ENCODE data around the gene EPS8.
"Not testable (repeated sequence)": the region's sequence is repeated elsewhere in the genome, so short reads cannot be mapped to it uniquely, and the experiment has no call there.

EPS8 gene

DNA sequence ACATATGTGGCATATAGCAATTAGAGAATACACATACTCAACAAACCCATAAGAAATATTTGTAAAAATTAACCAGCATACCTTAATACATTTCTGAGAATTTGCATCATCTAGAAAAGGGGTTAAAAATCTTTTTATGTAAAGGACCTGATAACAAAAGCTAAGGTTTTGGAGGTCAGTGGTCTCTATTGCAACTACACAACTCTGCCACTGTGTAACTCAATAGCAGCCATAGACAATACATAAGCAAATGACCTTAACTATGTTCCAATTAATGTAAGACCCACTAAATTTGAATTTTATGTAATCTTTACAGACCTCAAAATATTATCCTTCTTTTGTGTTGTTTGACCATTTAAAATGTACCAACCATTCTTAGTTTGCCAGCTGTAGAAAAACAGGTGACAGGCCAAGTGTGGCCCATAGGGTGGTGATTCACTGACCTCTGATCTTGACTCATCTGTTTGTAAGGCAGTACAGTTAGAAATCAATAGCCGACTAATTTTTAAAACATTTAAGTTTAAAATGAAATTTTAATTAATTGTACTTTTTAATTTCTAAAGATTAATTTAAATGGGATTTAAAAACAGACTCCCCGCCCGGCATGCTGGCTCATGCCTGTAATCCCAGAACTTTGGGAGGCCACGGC, 7.4 kb upstream of the EPS8 start:
- no peak for DNase-seq

DNA sequence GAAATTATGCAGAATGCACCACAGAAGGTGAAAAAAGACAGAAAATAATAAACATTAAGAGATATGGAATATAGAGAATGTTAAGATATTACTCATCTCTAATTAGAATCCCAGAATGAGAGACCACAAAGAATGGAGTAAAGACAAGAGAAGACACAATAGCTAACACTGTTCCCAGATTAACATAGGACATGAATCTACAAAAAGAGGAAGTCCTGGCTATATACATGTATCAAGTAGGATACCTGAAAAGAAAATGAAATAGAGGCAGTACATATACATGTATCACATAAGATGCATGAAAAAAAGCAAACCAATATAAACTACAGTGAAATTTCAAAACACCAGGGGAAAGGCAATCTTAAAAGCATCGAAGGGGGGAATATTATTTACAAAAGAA, 5.6 kb upstream of the EPS8 start:
- DNase-seq, result no peak

DNA sequence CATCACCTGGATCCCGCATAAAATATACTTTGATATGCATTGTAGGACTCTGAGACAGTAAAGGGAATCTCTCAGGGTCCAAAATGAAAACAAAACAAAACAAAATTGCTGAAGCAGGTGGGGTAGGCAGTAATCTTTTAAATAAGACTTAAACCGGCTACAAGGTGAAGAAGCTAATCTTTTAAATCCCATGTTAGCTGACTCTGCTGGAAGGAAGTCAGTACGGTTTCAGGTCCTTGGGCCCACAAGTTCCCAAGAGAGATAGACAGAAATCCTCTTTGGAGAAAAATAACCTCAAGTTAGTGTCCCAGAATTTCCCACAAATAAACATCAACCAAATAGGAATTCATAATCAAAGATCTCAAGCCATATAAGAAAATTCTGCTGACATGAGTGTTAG, 5.0 kb upstream of the EPS8 start:
- DNase-seq, result no peak

DNA sequence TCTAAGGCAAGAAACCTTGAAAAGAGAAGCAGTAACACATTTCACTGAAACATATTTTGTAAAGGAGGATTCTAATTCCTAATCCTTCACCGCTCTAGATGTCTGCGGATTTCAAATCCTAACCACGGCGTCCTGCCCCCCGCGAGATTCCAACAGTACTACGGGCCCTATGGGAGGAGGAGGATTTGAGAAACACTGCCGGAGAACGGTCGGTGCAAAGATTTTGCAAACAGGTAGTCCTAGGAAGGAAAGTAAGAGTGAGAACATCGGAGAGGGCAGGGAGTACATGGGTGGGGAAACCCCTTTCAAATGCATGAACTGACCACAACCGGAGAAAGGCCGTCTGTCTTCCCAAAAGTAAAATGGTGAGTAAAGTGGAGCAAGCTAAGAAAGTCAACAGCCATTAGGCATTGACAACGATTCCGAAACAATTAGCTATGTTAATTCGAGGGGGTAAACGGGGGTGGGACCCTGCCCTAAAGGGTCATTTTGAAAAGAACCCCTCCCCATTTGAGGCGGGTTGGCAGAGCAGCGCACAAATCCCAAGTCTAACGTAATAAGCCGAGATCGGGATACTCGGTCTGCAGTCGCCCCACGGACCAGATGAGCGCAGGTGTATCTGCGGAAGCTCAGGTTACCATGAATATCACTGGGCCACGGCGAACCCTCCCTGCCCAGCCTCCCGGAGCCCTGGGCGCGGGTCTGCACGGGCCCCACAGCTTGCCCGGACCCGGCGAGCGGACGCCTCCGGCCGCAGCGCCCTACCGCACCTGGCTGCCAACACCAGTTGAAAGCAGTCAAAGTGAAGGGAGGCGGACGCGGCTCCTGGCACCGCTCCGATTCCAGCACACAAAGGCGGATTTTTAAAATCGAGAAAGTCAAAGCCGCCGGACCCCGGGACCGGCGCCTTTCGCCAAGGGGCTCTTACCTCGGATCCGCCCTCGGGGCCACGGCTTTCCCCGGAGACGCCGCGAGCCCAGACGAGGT, 662 bp downstream of the EPS8 start:
- no peak for DNase-seq

DNA sequence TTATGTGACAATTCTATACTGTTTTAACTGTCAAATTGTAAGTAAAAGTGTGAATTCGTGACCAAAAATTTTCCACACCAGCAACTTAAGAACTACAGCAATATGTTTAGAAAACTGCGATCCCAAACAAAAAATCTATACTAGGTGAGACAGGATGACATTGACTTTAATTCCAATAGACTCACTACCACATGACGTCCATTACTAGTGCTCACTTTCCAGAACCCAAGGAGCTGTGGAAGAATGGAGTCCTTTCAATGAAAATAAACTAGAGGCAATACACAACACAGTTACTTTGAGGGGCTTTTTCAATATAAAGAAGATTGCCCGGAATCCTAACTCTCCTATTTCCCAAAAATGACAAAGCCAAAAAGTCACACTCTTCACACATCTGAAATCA, 1.4 kb downstream of the EPS8 start:
- no peak for DNase-seq

DNA sequence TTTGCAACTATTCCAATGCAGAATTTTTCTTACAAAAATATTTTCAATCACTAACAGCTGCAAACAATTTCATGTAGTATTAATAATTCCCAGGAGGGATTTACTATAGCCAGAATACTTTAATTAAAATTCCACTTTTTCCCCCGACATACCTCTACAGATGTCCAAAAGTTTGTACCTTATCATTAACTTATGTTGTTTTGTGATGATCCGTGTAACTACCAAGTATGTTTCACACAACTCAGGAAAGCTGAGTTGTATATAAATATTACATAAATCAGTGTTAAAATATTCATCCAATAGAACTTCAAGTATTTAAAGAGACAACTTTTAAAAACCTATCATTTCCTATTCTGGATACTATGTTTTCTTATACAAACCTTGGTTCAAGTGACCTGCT, 2.4 kb downstream of the EPS8 start:
- DNase-seq, result no peak

DNA sequence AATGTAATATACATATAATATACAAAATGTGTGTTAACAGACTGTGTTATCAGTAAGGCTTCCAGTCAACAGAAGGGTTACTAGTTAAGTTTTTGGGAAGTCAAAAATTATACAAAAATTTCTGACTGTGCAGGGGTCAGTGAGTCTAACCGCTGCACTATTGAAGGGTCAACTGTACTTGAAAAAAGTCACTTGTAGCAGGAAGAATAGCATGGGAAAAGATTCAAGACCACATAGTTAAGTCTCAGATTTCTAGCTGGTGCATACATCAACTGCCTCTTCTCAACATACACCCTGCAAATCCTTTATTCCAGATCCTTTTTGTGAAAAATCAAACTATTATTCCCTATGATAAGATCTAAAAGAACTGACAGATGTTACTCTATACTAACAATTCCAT, 5.9 kb downstream of the EPS8 start:
- no peak for DNase-seq

DNA sequence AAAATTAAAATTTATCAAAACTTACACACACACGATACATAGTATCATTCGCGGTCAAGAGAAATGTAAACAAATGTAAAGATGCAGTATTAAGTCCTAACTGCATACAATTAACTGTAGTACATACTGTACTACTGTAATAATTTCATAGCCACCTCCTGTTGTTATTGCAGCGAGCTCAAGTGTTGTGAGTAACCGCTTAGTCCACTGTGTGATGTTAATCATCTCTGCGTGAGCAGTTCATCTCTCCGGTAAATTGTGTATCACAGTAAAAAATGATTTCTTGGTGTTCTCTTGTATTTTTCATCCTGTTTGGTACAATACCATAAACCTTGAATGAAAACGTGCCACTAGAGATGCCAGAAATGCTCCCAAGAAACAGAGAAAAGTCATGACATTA, 6.5 kb downstream of the EPS8 start:
- DNase-seq, result no peak

DNA sequence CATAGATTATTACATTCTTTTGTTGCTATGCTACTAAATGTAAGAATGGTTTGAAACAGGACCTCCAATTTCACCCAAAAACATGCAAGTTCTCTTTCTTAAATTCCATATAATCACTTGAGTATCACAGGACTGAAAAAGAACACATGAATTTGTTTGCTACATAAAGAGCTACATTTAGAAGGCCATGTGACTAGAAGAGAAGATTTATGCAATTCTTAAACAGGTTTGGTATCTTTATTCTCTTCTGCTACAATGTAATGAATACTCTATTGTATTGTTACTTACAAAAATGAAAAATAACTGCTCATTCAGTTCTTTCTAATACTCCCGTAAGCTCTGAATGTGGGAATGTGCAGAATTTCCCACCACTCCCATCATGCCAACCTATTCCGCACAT, 9.3 kb downstream of the EPS8 start:
- DNase-seq, result no peak

DNA sequence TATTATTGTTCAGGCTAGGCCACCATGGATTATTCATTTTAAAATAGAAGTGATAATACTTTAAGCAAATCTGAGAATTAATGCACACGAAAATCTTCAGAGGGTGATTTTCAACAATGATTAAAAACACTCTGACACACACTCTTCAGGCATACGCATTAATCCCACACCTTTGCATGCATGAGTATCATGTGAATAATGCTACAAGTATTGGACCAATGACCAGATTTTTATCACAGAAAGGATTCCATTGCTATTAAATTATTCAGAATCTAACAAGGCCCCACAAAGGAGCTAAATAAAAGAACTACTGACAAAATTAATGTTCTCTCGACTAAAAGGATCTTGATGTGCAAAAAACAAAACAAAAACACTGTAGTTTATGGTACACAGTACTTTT, 11.1 kb downstream of the EPS8 start:
- DNase-seq, result no peak

DNA sequence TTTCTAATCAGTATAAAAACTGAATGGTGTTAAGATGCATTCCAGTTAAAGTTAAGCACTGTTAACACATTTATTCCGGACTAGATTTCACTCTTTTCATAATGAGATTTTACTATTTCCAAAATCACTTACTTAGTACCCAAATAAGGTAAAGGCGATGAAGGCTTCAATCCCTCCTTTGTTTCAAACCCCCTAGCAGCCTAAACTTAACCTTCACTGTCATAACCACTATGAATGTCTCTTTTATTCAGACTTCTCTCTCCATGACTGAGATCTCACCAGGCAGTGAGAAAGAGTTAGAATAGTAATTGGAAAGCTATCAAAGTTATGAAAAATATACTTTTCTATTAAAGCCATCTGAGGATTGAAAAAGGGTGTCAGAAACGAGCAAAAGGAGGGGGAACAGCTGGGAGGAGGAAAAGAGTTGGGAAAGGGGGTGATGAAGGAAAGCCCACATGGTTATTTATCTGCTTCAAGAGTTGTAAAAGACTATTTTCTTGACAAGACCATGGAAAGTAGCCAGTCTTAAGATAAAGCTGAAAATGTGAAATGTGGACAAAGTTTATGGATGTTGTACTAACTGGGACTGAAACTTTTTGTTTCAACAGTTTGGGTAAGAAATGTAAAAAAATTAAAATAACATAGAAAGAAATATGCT, 11.7 kb downstream of the EPS8 start:
- DNase-seq, result no peak

DNA sequence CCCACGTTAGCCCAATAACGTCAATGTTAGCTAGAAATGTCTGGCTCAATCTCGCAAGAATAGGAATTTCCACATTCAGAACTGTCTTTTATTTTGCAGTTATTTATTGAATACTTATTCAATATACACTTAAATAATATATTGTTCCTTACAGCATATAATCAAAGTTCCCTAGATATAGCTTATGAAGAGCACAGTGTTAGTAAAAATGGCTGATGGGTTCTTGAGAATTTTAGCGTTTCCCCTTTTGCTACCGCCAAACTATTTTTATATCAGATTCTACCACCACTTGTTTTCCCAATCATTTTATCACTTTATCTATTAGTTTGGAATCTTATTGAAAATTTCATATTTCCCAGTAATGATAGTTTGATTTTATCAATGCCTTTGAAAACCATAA, 12.7 kb downstream of the EPS8 start:
- no peak for DNase-seq

DNA sequence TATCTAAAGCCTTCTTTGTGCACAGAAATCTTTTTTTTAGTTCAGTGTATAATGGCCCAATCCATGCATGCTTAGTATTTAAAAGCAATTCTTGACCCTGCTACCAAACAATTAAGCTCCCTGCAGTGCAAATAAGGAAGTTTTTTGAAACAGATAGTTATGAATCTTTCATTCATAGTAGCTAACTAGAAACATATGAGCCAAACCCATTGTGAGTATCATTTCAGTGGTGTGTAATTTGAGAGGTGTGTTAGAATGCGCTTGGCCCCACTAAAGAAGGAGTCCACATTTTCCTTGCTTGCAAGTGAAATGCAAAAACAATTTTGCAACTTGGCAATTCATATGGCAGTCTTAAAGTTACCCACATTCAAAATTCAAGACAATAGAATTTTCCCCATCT, 14.4 kb downstream of the EPS8 start:
- DNase-seq, result no peak

DNA sequence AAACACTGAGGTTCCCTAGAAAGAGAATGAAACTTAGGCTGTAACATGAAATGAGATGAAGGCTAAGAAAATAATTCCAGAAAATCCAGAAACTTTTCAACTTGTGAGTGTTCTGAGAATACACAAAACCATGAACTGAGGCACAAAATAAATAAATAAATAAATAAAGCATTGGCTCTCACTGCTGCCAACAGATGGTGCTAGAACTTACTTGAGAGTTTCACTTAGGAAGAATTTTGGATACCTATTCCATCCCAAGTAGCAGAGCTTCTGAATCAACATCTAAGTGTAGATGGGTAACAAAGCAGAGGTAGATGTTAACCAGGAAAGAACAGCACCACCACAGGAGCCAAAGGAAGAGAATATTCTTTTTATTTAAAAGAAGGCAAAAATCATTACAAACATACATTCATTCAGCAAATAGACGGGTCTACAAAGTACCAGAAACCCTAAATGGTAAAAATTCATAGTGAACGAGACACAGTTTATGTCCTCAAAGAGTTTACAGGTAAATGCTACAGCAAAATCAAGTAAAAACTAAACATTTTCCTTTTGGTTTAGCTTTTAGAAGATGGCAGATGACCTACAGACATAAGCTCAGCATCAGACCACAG, 16.7 kb downstream of the EPS8 start:
- DNase-seq, result no peak

DNA sequence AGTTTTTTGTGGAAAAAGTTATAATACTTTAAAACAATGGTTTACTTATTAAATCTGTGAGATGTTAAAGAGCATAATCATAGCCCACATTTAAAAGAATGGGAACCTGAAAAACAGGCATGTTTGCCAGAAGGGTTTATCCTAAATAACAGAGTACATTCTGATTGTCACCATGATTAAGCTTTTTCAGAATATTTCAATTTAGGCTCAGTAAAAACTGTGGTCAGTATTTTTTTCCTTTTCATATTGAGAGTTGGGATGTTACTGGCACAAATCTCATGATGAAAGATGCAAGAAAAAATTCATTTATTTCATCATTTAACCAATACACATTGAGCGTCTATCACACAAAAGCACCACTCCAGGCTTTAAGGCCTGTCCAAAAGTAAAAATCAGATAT, 18.6 kb downstream of the EPS8 start:
- no peak for DNase-seq

DNA sequence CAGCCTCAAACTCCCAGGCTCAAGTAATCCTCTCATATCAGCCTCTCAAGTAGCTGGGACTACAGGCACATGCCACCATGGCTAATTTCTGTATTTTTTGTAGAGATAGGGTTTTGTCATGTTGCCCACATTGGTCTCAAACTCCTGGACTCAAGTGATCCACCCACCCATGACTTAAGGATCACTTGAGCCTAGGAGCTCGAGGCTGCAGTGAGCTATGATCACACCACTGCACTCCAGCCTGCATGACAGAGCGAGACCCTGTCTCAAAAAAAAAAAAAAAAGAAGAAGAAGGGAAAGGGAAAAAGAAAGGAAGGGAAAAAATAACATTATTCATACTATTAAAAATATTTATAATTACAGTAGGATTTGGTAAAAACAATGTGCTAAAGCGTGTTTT, 19.2 kb downstream of the EPS8 start:
- no peak for DNase-seq

DNA sequence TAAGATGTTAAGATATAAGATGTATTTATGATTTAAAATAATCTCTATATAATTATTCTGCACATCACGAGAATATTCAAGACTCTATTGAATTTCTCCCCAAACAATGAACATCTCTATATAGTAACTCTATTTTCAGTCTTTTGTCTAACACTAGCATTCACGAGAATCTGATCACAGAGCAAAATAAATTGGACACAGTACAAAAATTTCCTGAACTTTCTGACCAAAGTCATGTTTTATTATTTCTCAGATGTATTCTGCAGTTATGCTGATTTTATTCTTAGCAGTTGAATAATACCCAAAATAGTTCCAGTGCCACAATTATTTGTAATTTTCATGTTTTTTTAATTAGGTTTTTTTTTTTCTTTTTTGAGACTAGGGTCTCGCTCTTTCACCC, 19.6 kb downstream of the EPS8 start:
- no peak for DNase-seq

DNA sequence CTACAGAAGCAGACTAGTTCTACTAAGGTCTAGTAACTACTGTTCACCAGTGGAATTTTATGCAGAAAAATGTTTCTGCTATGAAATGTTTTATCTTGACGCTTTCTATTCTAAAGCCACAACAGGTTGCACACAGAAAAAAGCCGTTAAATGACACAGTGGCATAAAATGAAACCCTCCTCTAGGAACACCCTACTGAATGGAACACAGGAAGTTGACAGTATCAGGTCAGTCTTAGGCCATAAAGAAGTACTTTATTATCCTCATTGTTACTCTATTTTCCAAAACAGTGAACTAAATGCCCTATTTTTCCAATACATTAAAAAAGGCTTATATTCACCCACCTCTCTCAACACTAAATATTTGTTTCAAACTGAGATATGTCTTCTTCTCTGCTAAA, 21.9 kb downstream of the EPS8 start:
- no peak for DNase-seq

DNA sequence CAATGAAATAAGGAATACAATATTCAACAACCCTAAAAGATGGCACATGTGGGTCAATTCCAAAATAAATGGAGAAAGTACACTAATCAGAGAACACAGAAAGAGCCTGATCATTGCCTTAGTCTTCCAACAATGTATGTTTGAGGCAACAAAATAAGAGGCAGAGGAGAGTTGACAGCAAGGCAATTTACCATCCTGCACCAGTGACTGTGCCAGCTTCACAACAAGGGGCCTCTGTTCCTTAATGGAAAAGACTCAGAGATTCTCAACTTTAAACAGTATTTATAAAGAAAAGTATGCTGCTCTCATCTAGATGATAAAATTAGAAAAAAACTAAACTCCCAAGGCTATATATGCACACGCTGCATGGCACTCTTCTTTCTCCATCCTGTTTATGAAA, 25.9 kb downstream of the EPS8 start:
- no peak for DNase-seq

DNA sequence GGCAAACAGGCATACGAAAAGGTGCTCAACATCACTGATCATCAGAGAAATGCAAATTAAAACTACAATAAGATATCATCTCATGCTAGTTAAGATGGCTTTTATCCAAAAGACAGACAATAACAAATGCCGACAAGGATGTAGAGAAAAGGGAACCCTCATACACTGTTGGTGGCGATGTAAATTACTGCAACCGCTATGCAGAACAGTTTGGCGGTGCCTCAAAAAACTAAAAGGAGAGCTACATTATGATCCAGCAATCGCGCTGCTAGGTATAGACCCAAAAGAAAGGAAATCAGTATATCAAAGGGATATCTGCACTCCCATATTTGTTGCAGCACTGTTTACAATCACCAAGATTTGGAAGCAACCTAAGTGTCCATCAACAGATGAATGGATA, 27.0 kb downstream of the EPS8 start:
- DNase-seq, result not testable (repeated sequence)

DNA sequence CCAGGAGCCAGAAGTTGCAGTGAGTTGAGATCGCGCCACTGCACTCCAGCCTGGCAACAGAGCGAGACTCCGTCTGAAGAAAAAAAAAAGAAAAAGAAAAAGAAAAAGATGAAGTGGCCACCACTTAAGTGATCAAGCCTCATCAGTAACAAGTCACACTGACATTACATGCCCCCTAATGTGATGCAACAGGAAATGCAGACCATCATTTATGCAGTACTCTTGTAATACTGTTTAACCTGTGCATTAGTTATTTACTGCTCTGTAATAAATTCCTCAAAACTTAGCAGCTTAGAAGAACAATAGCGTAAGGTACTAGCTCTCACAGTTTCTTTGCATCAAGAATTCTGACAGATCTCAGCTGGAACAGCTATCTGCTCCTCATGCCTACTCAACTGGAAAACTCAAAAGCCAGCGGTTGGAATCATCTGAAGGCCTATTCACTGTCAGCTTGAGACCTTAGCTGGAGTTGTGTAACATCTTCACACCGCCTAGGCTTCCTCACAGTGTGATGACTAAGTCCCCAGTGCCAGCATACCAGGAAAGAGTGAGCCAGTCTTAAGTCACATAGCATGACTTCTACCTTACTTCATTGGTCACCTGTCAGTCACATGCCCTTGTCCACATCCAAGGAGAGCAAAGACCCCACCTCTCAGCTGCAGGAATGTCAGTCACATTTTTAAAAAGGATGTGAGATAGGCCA, 31.5 kb downstream of the EPS8 start:
- DNase-seq, result no peak

DNA sequence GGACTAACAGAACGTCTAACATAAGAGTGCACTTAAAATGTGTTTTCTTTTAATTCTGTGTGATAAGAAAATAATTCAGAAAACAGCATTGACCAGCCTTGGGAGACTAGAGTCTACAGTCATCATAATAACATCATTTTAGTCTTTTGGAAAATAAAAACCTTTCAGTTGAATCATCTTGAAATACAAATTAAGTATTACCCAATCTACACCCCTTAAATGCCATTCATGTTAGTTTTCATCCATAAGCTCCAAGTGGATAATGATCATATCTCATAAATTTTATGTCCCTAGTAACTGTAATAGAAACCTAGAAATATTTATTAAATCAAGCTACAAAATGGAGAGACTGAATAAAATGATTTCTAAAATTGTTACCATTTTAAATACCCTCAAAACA, 32.4 kb downstream of the EPS8 start:
- DNase-seq, result no peak

DNA sequence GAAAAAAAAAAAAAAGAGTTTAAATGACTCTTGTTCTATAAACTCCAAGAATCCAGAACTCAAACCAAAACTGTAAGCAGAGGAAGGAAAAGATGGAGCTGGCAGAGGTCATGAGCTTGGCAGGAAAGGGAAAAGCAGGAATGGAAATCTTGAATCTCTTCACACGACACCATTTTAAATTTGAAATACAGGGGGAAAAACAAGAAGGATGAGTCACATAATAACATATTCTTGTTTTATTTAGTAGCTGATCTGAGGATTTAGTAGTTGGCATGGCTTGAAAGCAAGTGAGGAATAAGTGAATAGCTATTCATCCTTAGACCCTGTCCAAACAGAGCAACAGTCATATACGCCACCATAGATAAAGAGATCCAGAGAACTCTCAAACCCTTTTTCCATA, 35.0 kb downstream of the EPS8 start:
- no peak for DNase-seq
